Hematopoietic multipotent progenitor cell treated with erythropoietin and hydrocortisone succinate and interleukin-3 and kit ligand, for 6 days (in vitro differentiated cells): ENCODE data around the gene C1QB.

Experiments used
- DNase-seq: peaks from one replicate; pipeline ENCODE4 v3.0.0-alpha.2; 2015

C1QB gene

GRCh38 chr1:22652881-22653316, at the start of gene C1QB:
Gene C1QB, plus strand, starts transcription at chr1:22653236. Its CDS starts 6,227 bp downstream, at chr1:22659463.
- no peak for DNase-seq

- DNase-seq = no peak
Observed at GRCh38 chr1:22606161-22606560, 46.9 kb upstream of the C1QB start.

- peak; percentile 5 for DNase-seq
Observed at GRCh38 chr1:22607154-22607553, 45.9 kb upstream of the C1QB start.

GRCh38 chr1:22608361-22608760, 44.7 kb upstream of the C1QB start:
- DNase-seq = no peak

- no peak for DNase-seq
Observed at GRCh38 chr1:22609291-22609690, 43.7 kb upstream of the C1QB start.

- DNase-seq = peak; percentile 79
Observed at GRCh38 chr1:22611530-22611947, 41.5 kb upstream of the C1QB start.

GRCh38 chr1:22612671-22613571, 40.1 kb upstream of the C1QB start:
- DNase-seq = no peak

GRCh38 chr1:22613572-22613918, 39.5 kb upstream of the C1QB start:
- no peak for DNase-seq

- no peak for DNase-seq
Observed at GRCh38 chr1:22613951-22614350, 39.1 kb upstream of the C1QB start.

- no peak for DNase-seq
Observed at GRCh38 chr1:22615886-22616285, 37.1 kb upstream of the C1QB start.

- DNase-seq = no peak
Observed at GRCh38 chr1:22616571-22616970, 36.5 kb upstream of the C1QB start.

GRCh38 chr1:22618056-22618455, 35.0 kb upstream of the C1QB start:
- no peak for DNase-seq

- DNase-seq = peak; percentile 9
Observed at GRCh38 chr1:22619252-22619651, 33.8 kb upstream of the C1QB start.

- no peak for DNase-seq
Observed at GRCh38 chr1:22619798-22620197, 33.2 kb upstream of the C1QB start.

GRCh38 chr1:22621761-22622160, 31.3 kb upstream of the C1QB start:
- no peak for DNase-seq

- peak; percentile 30 for DNase-seq
Observed at GRCh38 chr1:22625262-22625925, 27.6 kb upstream of the C1QB start.

GRCh38 chr1:22626237-22627157, 26.5 kb upstream of the C1QB start:
- DNase-seq = no peak

- no peak for DNase-seq
Observed at GRCh38 chr1:22627331-22627730, 25.7 kb upstream of the C1QB start.

- no peak for DNase-seq
Observed at GRCh38 chr1:22628698-22629444, 24.2 kb upstream of the C1QB start.

- no peak for DNase-seq
Observed at GRCh38 chr1:22629886-22630285, 23.1 kb upstream of the C1QB start.

GRCh38 chr1:22633697-22634463, 19.2 kb upstream of the C1QB start:
- DNase-seq = no peak

GRCh38 chr1:22635436-22635835, 17.6 kb upstream of the C1QB start:
- DNase-seq = no peak
